Measurements from ENCODE around the gene NFKBIB. TPM values are rescaled to one million over a fixed set of nuclear protein-coding genes. Genes with fewer than 3 reads are reported as not detected.
"Not testable (repeated sequence)": the region's sequence is repeated elsewhere in the genome, so short reads cannot be mapped to it uniquely, and the experiment has no call there.

The NFKBIB gene
- total RNA-seq, 1 donor from 2014 or later: 42.2 TPM

GRCh38 chr19:38873400-38873799 lies 26.4 kb upstream of the NFKBIB start:
- intact Hi-C loops (cut with micrococcal nuclease): not testable (repeated sequence)

DNA sequence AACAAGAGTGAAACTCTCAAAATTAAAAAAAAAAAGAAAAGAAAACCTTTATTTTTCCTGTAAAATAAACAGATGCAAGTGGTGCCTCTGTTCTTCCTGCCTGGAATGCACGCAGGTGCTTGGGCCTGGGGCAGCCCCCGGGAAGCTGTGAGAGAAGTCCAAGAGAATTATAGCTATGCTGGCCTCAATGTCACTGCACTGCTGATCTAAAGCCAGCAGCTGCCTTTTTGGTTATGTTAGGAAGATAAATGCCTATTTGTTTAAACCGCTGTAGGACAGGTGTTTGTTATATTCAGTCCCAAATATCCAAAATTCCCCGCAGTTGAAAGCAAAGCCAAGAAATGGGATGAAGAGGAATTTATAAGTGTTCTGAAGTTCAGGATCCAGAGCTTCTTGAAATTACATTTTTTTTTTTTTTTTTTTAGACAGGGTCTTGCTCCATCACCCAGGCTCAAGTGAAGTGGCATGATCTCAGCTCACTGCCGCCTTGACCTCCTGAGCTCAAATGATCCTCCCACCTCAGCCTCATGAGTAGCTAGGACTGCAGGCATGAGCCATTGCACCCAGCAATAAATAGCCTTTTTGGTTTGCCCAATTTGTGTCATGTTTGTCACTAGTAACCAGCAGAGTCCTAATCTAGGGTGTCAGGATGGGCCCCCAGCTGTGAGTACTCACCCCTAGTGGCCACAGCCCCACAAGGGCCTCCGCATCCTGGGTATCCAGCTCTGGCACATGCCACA lies 23.9 kb upstream of the NFKBIB start:
- intact Hi-C loops (cut with micrococcal nuclease): no loop called here

DNA sequence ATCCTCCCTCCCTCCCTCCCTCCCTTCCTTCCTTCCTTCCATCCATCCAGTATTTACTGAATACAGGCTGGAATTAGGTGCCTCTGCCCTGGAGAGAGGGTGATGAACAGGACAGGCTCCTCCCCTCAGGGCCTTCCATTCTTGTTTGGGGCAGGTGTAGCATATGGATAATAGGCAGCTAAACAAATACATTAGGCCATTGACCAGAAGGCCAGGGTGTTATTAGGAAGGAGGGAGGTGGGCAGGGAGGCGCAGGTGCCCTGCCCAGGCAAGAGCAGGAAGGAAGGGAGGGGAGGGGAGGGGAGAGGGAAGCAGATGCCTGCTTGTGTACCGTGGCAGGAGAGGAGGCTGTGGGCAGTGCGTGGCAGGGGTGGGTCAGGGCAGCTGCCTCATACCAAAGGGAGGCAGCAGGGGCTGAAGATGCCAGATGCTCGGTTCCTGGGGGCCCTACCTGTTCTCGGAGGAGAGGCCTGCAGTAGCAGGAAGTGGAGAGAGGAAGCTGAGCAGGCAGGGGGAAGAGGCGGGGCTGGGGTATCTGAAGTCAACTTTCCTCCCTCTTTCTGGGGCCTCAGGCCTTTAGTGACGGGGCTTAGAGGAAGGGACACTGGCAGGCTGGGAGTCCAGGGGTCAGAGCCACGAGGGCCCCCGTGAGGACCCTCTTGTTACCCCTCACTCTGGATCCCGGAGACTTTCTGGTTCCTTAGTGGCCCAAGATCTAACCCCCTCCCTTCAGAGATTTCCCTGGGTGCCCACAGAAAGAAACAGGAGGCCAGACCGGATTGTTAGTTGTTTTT lies 21.8 kb upstream of the NFKBIB start, which contains the start of gene RINL:
TSS of gene RINL (minus strand) at position 495 of the 794 bp plus-strand sequence. CDS start 1,533 bp downstream, outside the sequence.
- intact Hi-C loops (cut with micrococcal nuclease): loop anchor here (1.0 to 2.0 kb wide), 4 partner anchors 21 to 53 kb away; partner anchors contain the start of genes MRPS12, NFKBIB, SARS2 and SIRT2

- intact Hi-C loops (cut with micrococcal nuclease): loop anchor here (1.0 to 2.0 kb wide), 4 partner anchors 21 to 52 kb away; partner anchors contain the start of genes MRPS12, NFKBIB, SARS2 and SIRT2
Observed at GRCh38 chr19:38878575-38879399, 21.0 kb upstream of the NFKBIB start.

- intact Hi-C loops (cut with micrococcal nuclease): loop anchor here (2.0 kb wide), 2 partner anchors 47 to 51 kb away; partner anchors contain the start of genes MRPS12 and SARS2
Observed at GRCh38 chr19:38879400-38879751, 20.4 kb upstream of the NFKBIB start.

- intact Hi-C loops (cut with micrococcal nuclease): no loop called here
Observed at GRCh38 chr19:38880076-38880881, 19.5 kb upstream of the NFKBIB start.

DNA sequence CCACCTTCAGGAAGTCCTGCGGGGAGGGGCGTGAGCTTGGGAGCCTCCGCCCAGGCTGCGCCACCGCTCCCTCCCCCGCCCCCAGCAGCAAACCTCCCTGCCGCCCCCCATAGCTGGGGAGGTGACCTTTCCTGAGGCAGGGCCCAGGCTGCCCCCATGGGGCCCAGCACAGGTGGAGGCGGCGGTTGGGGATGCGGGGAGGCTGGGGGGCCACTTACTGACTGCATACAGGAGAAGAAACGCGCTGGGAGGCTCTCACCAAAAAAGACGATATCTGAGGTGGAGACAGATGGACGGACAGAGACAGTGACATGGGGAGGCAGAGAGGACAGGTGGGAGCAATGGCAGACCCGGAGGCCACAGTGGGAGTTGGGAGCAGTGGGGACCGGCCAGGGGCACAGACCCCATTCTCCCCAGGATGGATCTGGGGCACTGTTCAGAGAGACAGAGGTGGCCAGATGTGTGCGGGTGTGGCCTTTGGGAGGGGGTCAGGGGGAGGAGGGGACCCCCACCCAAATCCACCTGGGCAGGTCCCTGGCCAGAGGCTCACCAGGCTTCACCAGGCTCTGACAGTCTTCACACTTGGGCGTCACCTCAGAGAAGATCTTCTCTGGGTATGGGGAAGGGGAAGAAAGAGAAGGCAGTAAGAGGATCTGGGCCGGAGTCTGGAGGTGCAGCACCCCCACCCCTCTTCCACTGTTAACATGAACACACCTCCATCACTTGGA lies 18.7 kb upstream of the NFKBIB start:
- intact Hi-C loops (cut with micrococcal nuclease): no loop called here

DNA sequence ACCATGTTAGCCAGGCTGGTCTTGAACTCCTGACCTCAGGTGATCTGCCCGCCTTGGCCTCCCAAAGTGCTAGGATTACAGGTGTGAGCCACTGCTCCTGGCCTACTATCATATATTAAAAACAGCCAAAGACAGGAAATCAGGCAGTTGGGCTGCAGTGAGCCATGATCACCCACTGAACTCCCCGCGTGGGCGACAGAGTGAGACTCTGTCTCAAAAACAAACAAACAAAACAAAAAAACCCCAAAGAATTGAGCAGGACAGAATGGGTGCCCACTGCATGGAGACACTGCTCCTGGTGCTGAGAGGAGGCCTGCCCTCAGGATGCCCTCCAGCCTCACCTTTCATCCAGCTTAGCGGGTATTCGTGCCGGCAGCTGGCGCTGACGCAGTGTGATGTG lies 16.5 kb upstream of the NFKBIB start:
- intact Hi-C loops (cut with micrococcal nuclease): no loop called here

- intact Hi-C loops (cut with micrococcal nuclease): not testable (repeated sequence)
Observed at GRCh38 chr19:38884691-38885090, 15.1 kb upstream of the NFKBIB start.

GRCh38 chr19:38888876-38889275 lies 10.9 kb upstream of the NFKBIB start:
- intact Hi-C loops (cut with micrococcal nuclease): no loop called here

DNA sequence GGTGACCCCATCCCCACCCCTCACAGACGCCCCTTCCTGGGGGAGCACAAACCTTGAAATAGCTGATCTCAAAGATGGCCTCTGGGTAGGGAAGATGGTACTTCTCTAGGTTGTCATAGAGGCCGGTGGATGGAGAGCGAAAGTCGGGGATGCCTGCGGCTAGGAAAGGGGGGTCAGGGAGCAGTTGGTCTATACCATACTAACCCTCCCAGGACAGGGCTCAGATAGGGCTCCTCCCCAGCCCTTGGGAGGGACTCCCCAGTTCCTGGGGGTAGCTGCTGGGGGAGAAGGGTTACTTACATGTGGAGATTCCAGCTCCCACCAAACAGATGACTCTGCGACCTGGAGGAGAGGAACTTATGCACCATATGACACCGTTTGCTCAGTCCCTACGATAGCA lies 10.0 kb upstream of the NFKBIB start:
- intact Hi-C loops (cut with micrococcal nuclease): no loop called here

DNA sequence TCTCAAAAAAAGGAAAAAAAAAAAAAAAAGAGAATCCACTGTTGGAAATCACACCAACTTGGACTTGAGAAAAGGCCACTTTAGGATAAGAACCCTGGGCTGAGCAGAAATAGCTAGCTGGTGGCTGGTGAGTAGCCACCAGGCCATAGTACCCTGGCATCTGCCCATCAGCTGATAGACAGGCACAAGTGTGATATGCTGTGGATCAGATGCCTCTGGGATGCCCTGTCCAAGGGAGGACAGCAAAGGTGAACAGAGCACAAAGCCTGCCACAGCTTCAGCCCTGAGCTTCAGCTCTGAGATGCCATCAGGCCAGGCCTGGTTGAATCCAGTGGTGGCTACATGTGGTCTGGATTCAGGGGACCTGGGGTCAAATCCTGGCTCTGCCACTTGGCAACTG lies 9.1 kb upstream of the NFKBIB start:
- intact Hi-C loops (cut with micrococcal nuclease): no loop called here

GRCh38 chr19:38891771-38892170 lies 8.0 kb upstream of the NFKBIB start:
- intact Hi-C loops (cut with micrococcal nuclease): no loop called here

DNA sequence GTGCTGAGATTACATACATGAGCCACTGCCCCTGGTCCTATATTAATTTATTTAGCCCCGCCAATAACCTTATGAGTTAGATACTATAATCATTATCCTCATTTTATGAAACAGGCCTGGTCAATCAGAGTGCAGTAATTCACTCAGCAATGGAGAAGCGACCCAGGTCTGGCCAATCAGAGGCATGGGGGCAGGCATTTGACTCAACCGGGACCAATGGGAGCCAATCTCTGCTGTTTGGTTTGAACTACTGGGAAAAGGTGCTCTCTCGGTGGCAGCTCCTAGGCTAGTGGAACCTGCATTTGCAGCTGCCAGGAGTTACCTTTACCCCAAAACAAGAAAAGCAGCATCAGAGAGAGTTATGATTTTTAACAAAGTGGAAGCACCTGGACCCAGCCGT lies 6.9 kb upstream of the NFKBIB start:
- intact Hi-C loops (cut with micrococcal nuclease): no loop called here

- intact Hi-C loops (cut with micrococcal nuclease): no loop called here
Observed at GRCh38 chr19:38893341-38893771, 6.4 kb upstream of the NFKBIB start.

GRCh38 chr19:38894968-38895367 lies 4.8 kb upstream of the NFKBIB start:
- intact Hi-C loops (cut with micrococcal nuclease): no loop called here

DNA sequence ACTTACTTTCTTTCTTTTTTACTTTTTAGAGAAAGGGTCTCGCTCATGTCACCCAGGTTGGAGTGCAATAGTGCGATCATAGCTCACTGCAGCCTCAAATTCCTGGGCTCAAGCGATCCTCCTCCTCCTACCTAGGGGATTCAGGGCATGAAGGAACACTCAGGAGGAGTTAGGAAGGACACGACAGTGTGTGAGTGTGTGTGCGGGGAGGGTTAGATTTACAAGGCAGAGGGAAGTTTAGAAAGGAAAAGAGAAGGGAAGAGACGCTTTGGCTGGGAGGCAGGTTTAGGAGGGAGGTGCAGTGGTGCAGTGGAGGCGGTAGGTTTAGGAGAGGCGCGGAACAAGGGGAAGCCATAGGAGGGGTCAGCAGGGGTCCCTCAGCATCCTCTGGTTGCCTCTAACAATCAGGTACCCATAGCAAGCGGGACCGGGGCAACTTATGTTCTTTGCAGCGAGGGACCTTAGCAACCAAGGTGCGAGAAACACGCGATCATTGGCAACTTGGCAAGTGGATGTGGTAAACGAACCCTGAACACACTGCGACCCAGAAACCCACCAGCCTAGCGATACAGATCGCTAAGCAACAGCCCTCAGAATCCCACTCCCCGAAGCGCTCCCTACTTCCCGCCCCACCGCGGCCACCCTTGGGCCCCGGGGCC lies 852 bp upstream of the NFKBIB start:
- intact Hi-C loops (cut with micrococcal nuclease): loop anchor here (1.0 to 2.0 kb wide), 7 partner anchors 21 to 496 kb away; partner anchors contain the start of genes ACTN4, ECH1, FAM98C and MRPS12

GRCh38 chr19:38900202-38900629 lies 447 bp downstream of the NFKBIB start:
- intact Hi-C loops (cut with micrococcal nuclease): no loop called here

DNA sequence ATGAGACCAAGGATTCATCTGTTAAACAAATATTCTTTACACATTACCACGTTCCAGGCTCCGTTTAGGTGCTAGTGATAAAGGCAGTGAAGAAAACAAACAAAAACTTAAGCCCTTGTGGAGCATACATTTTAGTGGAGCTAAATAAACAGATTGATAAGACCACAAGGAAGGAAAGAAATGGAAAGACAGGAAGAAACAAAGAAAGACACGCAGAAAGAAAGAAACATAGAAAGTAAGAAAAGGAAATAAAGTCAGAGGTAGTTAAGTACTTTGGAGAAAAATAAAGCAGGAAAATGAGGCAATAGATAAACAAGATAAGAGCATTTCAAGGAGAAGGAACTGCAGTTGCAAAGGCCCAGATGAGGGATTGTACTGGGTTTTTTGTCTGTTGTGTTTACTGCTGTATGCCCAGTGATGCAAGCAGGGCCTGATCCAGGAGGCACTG lies 998 bp downstream of the NFKBIB start:
- intact Hi-C loops (cut with micrococcal nuclease): no loop called here
